ENCODE measurements around the gene TP53RK. TPM values are rescaled to one million over a fixed set of nuclear protein-coding genes. Genes with fewer than 3 reads are reported as not detected.

TP53RK gene
- total and polyA plus RNA-seq, 2 of the 13 experiments (the other 11 are each of a cell fraction or from before 2014, with no cell fraction given) = 12.9 to 25.5 TPM

- TF ChIP-seq USF2 (IDR thresholded peaks at IDR 0.05; ENCODE audit: low read depth, low read length) = no peak
- no peak for TF ChIP-seq USF2 (CRISPR knock-in tag; IDR thresholded peaks at IDR 0.05; ENCODE audit: borderline replicate concordance)
- no peak for TF ChIP-seq ZFP37 (CRISPR knock-in tag; IDR thresholded peaks at IDR 0.05; ENCODE audit: borderline replicate concordance)
- TF ChIP-seq XRCC5 (optimal IDR thresholded peaks at IDR 0.05; ENCODE audit: low read length) = peak; percentile 96
- no peak for TF ChIP-seq ZNF879 (CRISPR knock-in tag; IDR thresholded peaks at IDR 0.05)
- no peak for TF ChIP-seq NCOA1 (CRISPR knock-in tag; IDR thresholded peaks at IDR 0.05)
- no peak; the same call in 1 of the 2 replicates for TF ChIP-seq TAF1 (CRISPR knock-in tag; IDR thresholded peaks at IDR 0.05)
- no peak for TF ChIP-seq IKZF1 (IDR thresholded peaks at IDR 0.05)
- no peak for TF ChIP-seq GMEB2 (CRISPR knock-in tag; IDR thresholded peaks at IDR 0.05; ENCODE audit: low read depth)
- peak; percentile 72; the same call in 1 of the 2 replicates for TF ChIP-seq ZNF232 (CRISPR knock-in tag; IDR thresholded peaks at IDR 0.05; ENCODE audit: borderline replicate concordance)
- no peak for TF ChIP-seq ZFP82 (CRISPR knock-in tag; IDR thresholded peaks at IDR 0.05; ENCODE audit: borderline replicate concordance)
- TF ChIP-seq ZBTB3 (CRISPR knock-in tag; IDR thresholded peaks at IDR 0.05; ENCODE audit: borderline replicate concordance, low read depth) = no peak
- no peak for TF ChIP-seq MTF1 (CRISPR knock-in tag; IDR thresholded peaks at IDR 0.05)
- no peak for TF ChIP-seq BRF2 (CRISPR knock-in tag; IDR thresholded peaks at IDR 0.05)
- TF ChIP-seq ZNF672 (CRISPR knock-in tag; IDR thresholded peaks at IDR 0.05) = no peak
- TF ChIP-seq ZMYM4 (CRISPR knock-in tag; IDR thresholded peaks at IDR 0.05) = no peak; the same call in 1 of the 2 replicates
- no peak for TF ChIP-seq ZNF101 (CRISPR knock-in tag; IDR thresholded peaks at IDR 0.05; ENCODE audit: borderline replicate concordance, low read depth)
- TF ChIP-seq JDP2 (CRISPR knock-in tag; IDR thresholded peaks at IDR 0.05; ENCODE audit: borderline replicate concordance) = no peak
- 0 out of 2 replicates have a peak, but pooled peaks have one; percentile 86 for TF ChIP-seq SAFB2 (CRISPR knock-in tag; IDR thresholded peaks at IDR 0.05; ENCODE audit: borderline replicate concordance, low read depth)
- TF ChIP-seq ZNF124 (CRISPR knock-in tag; IDR thresholded peaks at IDR 0.05) = peak; percentile 48
- TF ChIP-seq TRIM24 (CRISPR knock-in tag; IDR thresholded peaks at IDR 0.05) = 0 out of 2 replicates have a peak, but pooled peaks have one; percentile 29
- no peak for TF ChIP-seq PHB2 (IDR thresholded peaks at IDR 0.05; ENCODE audit: partially characterized antibody)
- TF ChIP-seq GZF1 (CRISPR knock-in tag; IDR thresholded peaks at IDR 0.05) = 0 out of 2 replicates have a peak, but pooled peaks have one; percentile 60
- TF ChIP-seq CC2D1A (CRISPR knock-in tag; IDR thresholded peaks at IDR 0.05) = no peak
- TF ChIP-seq SOX13 (IDR thresholded peaks at IDR 0.05) = no peak
- peak in 1 of 2 experiments; percentile 54; a peak in 1 of 4 replicates for TF ChIP-seq SOX13 (CRISPR knock-in tag; conservative IDR thresholded peaks at IDR 0.05 in 1 of 2, IDR thresholded peaks at IDR 0.05 in 1 of 2)
Measured at GRCh38 chr20:46638134-46638897, 50.9 kb downstream of the TP53RK start (continued).

Measured in HepG2 (cell line).